ENCODE measurements around the gene IL26.
A peak's percentile ranks its signal among the peaks of the same experiment; 100 is the strongest.
"Not testable (repeated sequence)": the region's sequence is repeated elsewhere in the genome, so short reads cannot be mapped to it uniquely, and the experiment has no call there.

Gene IL26

GRCh38 chr12:68239309-68239982, 13.8 kb upstream of the IL26 start:
- DNase-seq: no peak

GRCh38 chr12:68237619-68238018, 12.0 kb upstream of the IL26 start:
- no peak for DNase-seq

- no peak for DNase-seq
Measured at GRCh38 chr12:68237078-68237477, 11.5 kb upstream of the IL26 start.

- peak; percentile 10 for DNase-seq
Measured at GRCh38 chr12:68236421-68237059, 10.9 kb upstream of the IL26 start.

- DNase-seq: no peak
Measured at GRCh38 chr12:68235576-68235975, 10.0 kb upstream of the IL26 start.

- no peak for DNase-seq
Measured at GRCh38 chr12:68234140-68234539, 8.5 kb upstream of the IL26 start.

GRCh38 chr12:68233498-68233897, 7.9 kb upstream of the IL26 start:
- DNase-seq: no peak

GRCh38 chr12:68231691-68232090, 6.1 kb upstream of the IL26 start:
- DNase-seq: no peak

- DNase-seq: no peak
Measured at GRCh38 chr12:68231229-68231628, 5.6 kb upstream of the IL26 start.

GRCh38 chr12:68229956-68230355, 4.3 kb upstream of the IL26 start:
- no peak for DNase-seq

- no peak for DNase-seq
Measured at GRCh38 chr12:68227356-68227755, 1.7 kb upstream of the IL26 start.

- DNase-seq: no peak
Measured at GRCh38 chr12:68224613-68225285, 861 bp downstream of the IL26 start.

GRCh38 chr12:68223067-68223747, 2.4 kb downstream of the IL26 start:
- peak; percentile 65 for DNase-seq

GRCh38 chr12:68222326-68222725, 3.3 kb downstream of the IL26 start:
- DNase-seq: no peak

- DNase-seq: no peak
Measured at GRCh38 chr12:68221497-68221896, 4.1 kb downstream of the IL26 start.

GRCh38 chr12:68210875-68211274, 14.7 kb downstream of the IL26 start:
- no peak for DNase-seq

- DNase-seq: not testable (repeated sequence)
Measured at GRCh38 chr12:68209048-68209728, 16.4 kb downstream of the IL26 start.

GRCh38 chr12:68207276-68207675, 18.3 kb downstream of the IL26 start:
- DNase-seq: no peak

GRCh38 chr12:68206446-68206845, 19.2 kb downstream of the IL26 start:
- DNase-seq: no peak

GRCh38 chr12:68203460-68203875, 22.1 kb downstream of the IL26 start:
- DNase-seq: no peak

- DNase-seq: no peak
Measured at GRCh38 chr12:68200854-68201253, 24.8 kb downstream of the IL26 start.

GRCh38 chr12:68199127-68199526, 26.5 kb downstream of the IL26 start:
- DNase-seq: no peak

GRCh38 chr12:68198507-68199086, 27.0 kb downstream of the IL26 start:
- DNase-seq: no peak
